MV-4-11 (cell line): Measurements from ENCODE around the gene CDCP1.
"Not testable (repeated sequence)": the region's sequence is repeated elsewhere in the genome, so short reads cannot be mapped to it uniquely, and the experiment has no call there.

Experiments used
- DNase-seq: peaks from one replicate; lab custom pipeline; 2025; lab: John Stamatoyannopoulos, UW

Gene CDCP1

DNA sequence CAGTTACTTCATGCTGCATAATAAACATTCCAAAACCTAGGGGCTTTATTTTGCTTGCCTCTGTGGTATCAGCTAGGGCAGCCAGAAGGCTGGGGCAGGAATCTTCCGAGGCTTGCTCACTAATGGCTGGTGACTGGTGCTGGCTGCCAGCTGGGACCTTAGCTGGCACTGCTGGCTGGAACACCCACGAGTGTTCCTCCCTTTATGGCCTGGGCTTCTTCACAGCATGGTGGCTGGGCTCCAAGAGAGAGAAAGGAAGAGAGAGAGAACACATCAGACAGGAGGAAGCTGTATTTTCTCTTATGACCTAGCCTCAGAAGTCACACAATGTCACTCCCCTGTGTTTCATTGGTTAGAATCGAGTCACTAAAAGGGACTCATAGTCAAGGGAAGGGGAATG lies 23.9 kb upstream of the CDCP1 start:
- no peak for DNase-seq

DNA sequence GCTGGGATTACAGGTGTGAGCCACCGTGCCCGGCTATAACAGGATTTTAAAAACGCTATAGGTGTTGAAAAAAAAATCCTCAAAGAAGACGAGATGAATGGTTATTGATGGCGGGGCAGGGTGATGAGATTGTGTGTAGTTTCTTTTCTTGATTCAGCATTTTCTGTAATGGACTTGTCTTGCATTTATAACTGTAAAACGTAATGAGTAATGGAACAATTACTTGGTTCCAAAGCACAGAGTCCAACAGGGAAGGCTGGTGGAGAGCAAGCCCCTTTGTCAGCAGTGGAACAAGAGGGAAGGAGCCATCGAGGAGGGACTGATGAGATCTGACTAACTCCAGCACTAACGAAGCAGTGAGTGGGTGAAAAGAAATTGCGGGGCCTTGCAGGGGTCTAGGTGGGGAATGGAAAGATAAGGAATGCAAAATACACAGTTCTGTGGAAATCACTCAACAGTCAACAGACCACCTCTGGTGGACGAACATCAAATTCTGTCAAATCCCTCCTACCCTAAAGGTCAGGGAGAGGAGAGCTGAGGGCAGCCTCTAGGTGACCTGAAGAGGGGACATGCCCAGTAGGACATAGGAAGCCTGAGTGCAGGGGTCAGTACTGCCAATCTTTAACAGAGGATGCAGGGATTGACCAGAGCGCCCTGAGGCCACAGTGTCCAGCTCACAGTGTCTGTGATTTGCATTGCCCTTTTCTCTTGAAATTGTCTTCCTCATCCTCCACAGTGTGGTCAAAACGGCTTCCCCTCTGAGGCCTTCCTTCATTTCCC lies 23.1 kb upstream of the CDCP1 start:
- no peak for DNase-seq

DNA sequence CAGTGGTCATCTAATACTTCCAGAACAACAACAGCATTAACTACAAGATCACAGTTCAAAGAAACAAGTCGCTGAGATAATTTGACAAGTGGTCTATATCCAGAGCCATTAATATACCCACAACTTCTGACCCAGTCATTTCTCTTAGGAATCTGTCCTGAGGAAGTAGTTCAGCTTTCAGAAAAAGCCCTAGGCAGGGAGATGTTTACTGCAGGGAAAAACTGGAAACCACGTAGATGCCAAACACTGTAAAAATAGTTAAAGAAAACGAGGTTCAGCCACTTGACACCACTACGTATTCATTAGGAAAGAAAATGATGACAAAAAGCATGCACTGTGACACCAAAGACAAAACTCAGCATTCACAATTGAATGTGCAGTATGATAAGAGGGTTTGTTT lies 22.3 kb upstream of the CDCP1 start:
- no peak for DNase-seq

DNA sequence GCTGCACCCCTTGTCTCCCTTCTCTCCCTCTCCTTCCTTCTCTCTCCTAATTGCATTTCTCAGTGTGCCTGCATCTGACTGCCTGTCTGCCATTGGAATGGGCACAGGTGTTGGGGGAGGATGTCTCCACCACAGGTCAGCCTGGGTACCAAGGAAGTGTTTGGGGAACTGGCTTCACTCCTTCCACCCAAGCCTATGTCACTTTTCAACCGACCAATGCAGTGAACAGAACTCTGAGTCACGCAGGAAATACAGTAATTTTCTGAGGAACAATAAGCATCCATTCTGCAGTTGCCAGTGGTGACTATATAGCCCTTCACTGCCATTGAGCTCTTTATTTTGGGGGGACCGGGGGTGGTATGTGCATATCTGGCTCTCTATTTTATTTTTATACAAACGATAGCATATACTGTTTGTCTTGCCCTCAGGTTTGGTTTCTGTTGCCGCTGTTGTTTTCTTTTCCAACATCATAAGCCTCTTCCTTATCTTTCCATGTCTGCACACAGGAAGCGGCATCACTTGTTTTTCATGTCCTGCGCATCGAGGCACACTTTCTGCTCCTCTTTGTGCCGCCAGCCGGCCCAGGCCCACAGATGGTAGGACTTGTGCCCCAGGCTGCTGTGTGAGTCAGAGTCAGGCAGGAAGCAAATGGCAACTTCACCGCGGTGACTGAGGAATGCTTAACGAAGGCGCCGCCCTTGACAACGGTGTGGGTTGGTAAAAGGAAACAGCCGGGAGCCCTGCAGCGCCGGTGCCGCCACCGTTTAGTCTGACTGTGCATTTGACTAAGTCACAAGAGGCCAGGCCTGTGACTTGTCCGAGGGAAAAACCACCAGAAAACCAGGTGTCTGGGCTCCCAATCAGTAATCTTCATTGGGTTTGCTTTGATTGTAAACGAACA lies 21.1 kb upstream of the CDCP1 start:
- peak; percentile 91 for DNase-seq

DNA sequence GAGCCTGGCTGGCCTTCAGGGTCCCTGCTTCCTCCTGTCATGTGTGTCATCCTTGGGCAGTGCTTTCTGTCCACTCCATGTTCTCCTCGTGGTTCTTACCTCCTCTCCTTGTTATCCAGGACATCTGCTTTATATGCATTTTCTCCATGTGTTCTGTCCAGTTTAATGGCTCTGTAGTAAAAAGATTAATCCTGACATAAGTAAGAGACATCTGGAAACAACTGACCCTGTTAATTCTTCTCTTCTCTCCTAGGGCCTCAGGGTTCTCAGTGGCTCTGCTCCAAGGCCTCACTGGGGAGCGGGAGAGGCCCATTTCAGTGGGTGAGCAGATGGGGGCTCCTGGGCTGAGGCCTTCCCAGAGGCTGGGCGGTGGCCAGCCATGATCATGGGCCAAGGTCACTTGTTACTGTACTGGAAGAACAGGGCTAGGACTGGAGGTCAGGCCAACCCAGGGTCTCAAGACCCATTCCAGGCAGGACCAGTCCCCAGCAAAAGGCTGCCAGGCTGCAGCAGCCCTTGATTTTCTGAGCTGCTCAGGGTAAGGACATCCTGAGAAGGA lies 20.2 kb upstream of the CDCP1 start:
- no peak for DNase-seq

DNA sequence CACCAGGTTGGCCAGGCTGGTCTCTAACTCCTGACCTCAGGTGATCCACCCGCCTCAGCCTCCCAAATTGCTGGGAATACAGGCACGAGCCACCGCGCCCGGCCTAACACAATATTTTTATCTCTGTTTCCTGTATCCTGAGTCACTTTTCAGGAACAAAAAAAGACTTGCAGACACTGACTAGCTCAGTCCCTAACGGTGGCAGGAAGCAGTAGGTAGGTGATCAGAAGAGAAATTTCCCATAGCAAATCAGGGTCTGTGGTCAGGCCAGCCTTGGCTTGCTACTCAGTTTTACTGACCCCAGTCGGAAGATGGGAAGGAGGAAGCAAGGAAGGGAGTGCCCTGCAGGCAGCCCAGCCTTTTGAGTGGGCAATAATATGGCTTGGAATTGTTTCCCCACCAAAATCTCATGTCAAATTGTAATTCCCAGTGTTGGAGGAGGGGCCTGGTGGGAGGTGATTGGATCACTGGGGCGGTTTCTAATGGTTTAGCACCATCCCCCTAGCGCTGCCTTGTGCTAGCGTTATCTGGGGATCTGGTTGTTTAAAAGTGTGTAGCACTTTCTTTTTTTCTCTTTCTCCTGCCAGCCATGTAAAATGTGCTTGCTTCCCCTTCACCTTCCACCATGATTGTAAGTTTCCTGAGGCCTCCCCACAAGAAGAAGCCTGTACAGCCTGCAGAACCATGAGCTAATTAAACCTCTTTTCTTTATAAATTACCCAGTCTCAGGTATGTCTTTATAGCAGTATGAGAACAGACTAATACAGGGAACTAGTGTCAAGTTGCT lies 19.5 kb upstream of the CDCP1 start:
- no peak for DNase-seq

- peak; percentile 36 for DNase-seq
These were observed 17.9 kb upstream of the CDCP1 start for GRCh38 chr3:45164056-45164455.

GRCh38 chr3:45163481-45163880 lies 17.3 kb upstream of the CDCP1 start:
- peak; percentile 89 for DNase-seq

- DNase-seq, result no peak
These were observed 8.5 kb upstream of the CDCP1 start for GRCh38 chr3:45154641-45155147.

DNA sequence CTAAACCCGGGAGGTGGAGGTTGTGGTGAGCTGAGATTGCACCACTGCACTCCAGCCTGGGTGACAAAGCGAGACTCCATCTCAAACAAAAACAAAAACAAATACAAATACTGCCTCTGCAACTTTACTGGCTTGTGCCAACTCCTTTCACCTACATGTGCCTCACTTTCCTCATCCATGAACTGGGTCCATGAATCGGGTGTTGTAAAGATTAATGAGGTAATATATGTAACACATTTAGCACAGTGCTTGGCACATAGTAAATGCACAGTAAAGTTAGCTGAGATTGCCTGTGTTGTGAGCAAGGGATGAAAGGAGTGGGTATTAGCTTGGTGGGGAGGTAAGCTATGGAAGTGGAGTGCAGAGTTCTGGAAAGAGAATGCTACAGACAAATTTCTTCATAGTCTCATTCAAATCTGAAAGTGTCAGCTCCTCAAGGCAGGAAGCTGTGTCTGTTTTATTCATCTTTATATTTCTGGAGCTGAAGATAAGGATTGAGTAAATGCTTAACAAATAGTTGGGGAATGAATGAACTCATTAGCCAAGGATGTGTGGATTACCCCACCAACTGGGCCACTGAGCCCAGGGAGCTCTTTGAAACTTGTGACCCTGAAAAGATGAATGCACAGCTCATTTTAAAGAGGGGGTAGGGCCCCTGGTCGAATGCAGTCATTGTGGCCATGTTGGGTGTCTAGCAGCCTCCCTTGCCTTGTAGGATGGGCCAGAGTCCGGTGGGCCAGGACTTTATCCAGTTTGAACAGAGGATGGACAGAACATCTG lies 7.7 kb upstream of the CDCP1 start:
- no peak for DNase-seq

DNA sequence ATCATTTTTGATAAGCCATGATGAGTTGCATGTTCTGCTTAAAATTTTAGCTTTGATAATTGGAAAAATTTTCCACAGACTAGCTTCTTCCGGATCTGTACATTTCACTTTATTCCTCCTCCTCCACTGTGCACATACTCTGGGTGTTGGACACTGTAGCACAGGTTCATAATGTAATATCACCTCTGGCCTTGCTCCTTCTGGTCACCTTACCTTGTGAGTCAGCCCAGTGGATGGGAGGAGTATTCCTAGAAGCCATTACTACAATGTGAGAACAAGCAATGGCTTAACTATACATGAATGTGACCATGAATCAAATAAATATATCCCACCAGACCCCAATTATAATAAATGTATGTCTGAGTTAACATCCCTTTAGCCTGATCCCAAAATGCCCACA lies 6.1 kb upstream of the CDCP1 start:
- no peak for DNase-seq

GRCh38 chr3:45151100-45151499 lies 4.9 kb upstream of the CDCP1 start:
- no peak for DNase-seq

DNA sequence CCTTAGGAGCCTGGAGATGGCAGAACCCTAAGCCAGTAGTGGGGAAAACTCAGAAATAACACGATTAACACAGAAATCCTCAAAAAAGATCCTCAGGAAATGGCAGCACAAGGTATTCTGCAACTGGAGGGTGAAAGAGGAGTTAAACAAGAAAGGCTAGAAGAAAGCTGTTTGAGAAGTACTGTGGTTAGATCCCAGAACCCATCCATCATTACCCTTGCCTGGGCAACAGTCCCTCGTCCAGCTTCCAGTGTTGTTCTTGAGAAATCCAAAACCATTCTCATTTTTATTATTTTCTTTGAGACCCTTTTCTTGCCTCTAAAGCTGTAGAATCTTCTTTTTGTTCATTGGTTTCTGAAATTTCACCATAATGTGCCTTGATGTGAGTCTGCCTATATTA lies 2.7 kb upstream of the CDCP1 start:
- no peak for DNase-seq

DNA sequence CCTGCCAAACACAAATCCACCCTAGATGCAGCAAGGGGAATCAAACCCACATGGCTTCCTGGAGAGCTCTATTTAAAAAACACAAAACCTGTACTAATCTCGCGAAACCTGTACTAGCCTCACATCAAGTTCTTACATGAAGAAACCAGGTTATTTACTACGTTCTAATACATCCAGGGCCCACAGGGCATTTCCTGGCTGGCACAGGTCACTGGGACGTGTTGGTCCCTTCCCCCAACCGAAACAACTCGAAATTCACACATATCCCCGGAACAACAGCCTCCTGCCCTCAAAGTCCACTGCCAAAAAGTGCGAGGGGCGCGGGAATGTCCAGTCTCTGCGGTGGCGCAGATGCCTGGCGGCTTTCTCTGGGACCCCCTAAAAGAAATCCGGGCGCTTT lies 955 bp downstream of the CDCP1 start:
- DNase-seq, result no peak

DNA sequence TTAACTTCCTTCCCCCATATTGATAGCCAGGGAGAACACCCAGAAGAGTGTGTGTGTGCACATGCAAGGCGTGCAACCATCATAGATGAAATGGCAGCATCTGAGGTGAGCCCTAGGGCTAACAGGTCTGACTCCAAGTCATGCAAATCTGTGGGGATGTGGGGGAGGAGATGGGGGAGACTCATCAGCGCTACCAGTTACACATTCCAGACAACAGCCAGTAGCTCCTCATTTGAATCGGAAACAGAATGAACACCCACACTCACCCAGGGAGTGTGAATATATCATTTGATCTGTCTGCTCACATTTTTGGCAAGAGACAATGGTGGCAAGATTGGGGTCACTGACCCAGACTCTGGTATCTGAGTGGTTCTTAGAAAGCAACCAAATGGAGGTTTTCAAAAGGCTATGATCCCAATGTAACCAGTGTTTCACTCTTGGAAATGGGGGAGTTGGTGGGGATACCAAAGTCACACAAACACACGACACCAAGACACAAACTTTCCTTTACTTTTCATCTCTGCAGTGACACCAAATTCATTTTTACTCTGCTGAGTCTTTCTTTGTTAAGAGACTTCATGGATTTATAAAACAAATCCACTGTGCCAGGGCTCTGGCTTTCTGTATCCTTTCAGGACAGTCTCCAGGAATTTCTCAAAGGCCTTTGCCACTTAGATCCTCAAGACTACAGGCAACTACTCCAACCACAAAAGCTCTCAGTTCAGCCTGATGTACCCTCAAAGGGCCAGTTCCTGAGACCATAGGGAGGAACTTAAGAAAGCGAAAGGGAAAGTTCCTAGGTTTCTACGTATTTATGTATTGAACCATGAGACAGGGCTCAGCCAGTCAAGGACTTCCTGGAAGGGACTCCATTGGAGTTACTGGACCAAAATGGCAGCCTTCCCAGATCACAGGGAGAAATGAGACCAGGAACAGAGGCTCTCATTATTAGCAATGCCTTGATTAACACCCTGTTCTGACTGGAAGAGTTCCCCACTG lies 2.2 kb downstream of the CDCP1 start:
- peak; percentile 78 for DNase-seq

GRCh38 chr3:45140770-45141155 lies 5.4 kb downstream of the CDCP1 start:
- DNase-seq, result not testable (repeated sequence)

GRCh38 chr3:45140141-45140769 lies 5.9 kb downstream of the CDCP1 start:
- no peak for DNase-seq

- no peak for DNase-seq
These were observed 6.6 kb downstream of the CDCP1 start for GRCh38 chr3:45139372-45140140.
